Activated CD4-positive, alpha-beta T cell treated with anti-CD3 and anti-CD28 coated beads for 24 hours (primary cell): ENCODE measurements around the gene FAF1.

Experiments
- DNase-seq, 2 donors: peaks; one replicate each; pipeline ENCODE4 v3.0.0-alpha.2; 2020; ENCODE audit warnings: low read depth in 2 of 2

The FAF1 gene

DNA sequence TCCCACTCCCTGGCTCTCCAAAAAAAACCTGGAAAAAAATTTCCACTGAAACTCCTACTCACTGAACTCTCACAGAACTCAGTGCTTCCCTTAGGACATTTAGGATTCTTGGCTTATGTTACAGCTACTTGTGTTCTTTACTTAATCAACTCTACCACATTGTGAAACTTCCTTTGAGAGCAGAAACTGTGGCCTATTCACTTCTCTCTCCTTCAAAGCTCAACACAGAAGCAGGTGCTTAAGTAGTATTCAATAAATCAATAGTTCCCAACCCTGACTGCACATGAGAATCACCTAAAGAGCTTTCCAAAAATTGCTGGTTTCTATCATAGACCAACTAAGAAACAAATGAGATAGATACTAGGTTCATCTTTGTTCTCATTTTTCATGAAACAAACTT lies 468.9 kb downstream of the FAF1 start:
- DNase-seq: no peak

DNA sequence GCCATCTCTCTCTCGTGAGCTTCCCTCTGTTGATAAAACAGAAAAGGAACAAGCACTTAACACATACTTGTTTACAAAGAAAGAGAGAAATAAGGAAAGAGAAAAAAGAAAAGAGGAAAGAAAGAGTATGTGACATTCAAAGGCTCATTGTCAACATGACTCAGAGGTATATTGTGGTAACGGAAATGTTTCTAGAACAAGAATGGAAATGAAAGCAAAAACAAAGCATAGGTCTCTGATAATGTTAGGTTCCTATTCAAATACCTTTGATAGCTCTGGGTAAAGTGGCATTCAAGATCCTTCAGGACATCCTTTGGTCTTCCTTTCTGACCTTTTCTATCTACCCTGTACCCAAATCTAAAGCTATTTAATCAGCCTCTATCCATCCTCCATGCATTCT lies 469.4 kb downstream of the FAF1 start:
- no peak for DNase-seq

DNA sequence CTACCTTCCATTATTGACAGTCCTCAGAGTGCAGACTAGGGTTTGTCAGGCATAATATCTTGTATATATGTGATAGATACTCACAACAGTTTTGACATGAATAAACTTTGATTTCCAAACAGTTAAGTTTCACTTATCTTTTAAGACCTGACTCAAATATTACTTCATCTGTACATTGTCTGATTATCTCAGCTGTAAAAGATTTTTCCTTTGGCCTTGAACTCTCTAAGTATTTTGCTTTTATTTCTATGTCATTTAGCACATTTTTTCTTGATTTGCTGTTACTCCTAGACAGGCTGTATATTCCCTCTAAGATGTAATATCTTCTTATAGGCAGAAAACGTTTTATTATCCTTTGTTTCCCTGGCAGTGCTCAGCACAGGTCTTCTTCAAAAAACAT lies 471.2 kb downstream of the FAF1 start:
- DNase-seq: no peak

DNA sequence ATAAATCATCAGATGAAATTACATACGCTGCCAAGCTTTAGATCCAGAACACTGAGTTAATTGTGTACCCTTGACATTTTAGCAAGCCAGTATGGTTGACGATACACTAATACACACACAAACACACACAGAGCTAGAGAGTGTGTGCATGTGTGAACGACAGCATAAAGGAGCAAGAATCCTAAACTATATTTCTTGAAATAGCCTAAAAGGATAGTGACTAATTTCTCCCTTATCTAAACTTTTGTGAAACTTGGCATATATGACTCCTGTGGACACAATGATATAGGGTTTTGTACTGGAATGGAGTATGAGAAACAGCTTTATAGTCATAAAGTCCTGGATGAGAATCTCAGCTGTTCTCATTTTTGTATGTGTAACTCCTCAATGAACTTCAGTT lies 471.7 kb downstream of the FAF1 start:
- DNase-seq: no peak

DNA sequence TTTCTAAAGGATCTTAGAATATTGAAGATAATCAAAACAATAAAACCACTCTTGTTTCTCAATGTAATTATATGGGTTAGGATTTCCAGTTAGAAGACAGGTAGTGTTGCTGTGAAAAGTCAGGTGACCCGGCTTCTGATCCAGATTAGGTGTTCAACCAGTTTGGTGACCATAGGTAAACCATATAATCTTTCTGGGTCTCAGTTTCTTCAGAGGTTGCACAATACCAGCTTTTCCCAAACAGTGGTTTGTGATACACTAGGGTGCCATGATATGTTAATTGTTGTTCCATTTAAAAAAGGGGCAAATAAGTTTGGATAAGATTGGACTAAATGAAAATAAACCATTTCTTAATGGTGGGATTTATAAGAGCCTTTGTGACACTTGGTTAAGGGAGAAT lies 472.3 kb downstream of the FAF1 start:
- DNase-seq: no peak

DNA sequence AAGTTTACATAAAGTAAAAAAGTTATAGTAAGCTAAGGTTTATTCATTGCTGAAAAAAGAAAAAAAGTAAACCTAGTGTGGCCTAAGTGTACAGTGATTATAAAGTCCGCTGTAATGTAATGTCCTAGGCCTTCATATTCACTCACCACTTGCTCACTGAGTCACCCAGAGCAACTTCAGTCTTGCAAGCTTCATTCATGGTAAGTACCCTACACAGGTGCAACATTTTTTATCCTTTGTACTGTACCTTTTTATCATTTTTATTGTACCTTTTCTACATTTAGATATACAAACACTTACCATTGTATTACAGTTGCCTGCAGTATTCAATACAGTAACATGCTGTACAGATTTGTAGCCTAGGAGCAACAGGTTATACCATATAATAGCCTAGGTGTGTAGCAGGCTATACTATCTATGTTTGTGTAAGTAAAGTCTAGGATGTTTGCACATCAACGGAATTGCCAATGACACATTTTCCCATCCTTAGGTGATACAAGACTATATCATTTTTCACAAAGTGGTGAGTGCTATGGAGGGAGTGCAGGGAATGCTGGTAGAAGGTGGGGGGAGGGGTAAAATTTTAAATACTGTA lies 478.8 kb downstream of the FAF1 start:
- no peak for DNase-seq

DNA sequence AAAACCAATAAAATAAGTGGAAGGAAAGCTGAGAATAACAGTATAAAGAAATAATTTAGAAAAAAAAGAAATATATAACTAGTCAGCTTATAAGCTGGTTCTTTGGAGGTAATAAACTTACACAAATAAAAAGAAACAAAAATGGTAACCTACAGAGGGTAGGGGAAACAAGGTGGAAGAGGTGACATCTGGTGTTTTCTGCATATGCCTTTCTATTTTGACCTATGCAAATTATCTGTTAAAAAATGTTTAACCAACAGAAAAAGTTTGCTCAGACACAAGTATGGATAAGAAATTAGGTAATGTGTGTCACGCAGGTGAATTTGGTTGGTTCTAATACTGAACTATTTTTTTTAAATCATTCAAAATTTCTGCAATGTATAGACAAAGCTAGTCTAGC lies 483.3 kb downstream of the FAF1 start:
- DNase-seq: no peak

DNA sequence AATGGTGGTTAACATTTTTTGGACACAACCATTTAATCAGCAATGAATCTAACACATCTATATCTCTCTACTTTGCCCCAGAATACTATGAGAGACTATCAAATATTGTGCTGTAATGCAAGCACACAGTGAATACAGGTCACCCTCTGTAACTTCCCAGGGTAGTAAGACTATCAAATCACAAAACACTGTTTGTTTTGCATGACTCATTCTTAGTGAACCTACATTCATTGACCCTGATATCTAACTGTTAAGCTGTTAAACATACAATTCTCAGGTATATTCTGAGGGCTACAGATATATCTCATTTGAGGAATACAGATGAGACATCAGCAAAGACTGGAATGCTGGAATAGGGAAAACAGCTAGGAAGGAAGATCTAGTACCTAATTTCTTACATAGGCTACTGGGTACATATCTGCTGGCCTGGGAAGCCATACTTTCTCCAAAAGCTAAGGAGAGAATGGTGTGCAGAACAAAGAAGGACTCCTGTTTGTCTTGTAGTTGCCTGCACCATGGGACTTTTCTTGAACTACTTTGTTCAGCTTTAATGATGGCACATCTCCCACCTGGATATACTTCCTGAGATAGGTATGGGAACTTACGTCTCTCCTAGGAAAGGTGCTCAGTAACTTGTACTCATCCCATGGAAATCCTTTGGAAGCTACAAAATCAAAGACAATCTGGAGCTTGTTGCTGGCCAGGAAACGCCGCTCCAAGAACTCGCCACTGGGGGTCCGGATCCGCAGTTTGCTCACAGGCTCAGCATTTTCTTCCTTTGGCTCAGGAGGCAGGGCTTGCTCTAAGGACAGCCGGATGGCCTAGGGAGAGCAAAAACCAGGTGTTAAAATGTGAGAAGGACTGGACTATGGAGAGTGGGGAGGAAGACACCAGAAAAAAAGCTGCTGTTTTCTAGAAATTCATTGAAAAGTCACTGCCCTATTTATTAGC lies 484.9 kb downstream of the FAF1 start:
- DNase-seq: no peak

DNA sequence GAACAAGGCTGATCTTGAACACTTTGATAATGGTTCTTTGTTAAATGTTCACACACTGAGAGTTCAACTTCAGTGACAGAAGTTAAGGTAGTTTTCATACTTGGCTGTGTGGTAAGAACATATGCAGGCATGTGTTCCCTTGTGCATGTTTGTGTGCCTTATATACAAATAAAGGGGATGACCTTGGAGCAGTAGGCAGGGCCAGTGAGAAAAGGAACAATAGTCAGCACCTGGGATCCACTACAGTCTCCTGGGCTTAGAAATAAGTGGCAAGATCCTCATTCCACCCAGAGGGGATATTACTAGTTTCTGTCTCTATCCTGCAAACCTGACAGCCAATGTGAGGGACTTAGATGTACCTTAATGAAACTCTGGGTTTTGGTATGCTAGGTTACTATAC lies 486.6 kb downstream of the FAF1 start:
- no peak for DNase-seq

DNA sequence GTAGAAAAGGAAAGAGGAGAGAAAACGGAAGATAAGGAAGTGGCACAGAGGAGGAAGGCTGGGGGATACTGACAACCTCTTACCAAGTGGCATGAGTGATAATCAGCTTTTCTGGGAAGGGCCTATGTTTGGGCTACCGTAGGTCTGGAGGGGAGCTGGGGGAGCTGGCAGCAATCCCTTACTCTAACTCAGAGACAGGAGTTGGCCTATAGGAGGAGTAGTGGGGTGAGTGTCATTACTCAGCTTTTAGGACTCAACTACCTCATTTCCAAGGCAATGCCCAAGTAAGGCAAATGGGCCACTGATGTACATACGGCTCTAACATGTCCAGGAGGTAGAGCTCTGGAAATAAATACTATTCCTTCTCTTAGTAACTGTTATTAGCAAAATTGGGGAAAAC lies 488.1 kb downstream of the FAF1 start:
- no peak for DNase-seq

DNA sequence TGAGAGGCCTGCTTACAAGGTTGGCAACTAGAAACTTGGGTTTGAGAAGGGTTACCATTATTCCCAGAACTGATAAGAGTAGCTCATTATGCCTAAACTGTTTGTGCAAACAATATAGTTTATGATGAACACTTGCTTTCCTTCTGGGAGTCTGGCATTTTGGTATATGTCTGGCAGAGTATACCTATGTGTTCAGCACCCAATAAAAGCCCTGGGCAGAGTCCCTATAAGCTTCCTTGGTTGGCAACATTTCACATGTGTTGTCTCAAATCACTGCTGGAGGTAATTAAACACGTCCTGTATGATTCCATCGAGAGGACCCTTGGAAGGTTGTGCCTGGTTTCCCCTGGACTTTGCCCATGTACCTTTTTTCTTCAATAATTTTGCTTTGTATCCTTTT lies 497.1 kb downstream of the FAF1 start:
- DNase-seq: no peak

DNA sequence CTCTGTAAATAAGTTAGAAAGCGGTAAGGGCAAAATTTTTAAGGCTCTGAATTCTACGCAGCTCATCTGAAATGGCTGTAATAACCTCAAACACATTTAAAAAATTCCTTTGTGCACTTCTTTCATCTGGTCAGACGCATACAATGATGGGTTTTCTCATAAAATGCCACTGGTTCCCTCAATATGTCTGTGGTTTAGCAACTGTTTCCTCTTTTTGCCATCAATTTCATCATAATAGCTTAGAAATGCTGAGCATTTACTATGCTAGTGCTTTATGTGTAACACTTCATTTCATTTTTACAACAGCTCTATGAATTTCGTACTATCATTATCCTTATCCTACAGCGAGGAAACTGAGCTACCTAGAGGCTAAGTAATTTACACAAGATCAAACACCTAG lies 501.6 kb downstream of the FAF1 start:
- no peak for DNase-seq

DNA sequence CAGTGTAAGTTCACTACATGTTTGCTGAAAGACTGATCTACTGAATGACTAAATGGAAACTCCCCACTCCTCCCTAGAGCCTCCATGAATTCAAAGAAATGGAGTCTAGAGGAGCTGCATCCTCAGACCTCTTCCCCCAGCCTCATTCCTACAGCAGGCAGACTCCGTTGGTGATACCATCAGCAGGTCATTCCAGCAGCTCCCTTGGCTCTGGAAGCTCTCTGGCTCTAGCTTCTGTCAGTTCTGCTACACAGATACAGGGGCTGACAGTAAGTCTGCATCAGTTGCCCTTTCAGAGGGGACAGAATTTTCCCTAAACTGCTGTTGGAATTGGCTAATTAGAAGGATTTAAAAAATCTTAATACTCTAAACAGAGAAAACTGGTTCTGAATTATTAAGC lies 505.2 kb downstream of the FAF1 start:
- DNase-seq: no peak

DNA sequence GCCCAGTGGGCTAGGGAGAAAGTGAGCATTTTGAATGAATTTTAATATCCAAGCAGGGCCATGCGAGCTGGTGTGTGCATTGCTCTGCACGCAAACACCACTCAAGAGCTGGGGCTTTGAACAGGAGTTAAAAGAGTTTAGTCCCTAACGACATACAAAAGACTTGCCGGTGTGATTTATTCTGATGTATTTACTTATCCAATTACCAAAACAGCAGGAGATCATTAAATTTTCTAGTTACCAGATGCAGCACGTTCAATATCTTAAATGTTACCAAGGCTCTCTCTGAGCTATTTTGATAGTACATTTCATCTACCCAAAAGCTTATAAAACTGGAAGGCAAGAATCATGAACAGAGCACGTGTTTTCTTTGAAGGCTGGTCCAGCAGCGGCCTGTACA lies 506.8 kb downstream of the FAF1 start:
- no peak for DNase-seq

DNA sequence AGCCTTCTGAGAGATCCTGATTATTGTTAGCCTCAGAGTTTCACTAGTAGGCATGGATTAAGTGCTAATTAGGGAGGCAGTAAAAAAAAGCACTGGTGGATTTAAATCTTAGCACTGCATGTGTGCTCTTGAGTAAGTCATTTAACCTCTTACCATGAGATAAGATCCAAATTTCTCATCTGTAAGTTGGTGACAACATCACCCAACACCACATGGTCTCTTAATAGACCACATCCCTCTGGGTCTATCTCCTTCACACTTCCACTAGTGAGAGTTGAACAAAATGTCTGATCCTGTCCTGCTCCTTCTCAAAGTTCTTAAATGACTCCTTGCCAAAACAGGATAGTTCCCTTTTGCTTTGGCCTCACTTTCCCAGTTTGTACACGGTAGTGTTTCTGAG lies 507.4 kb downstream of the FAF1 start:
- no peak for DNase-seq

DNA sequence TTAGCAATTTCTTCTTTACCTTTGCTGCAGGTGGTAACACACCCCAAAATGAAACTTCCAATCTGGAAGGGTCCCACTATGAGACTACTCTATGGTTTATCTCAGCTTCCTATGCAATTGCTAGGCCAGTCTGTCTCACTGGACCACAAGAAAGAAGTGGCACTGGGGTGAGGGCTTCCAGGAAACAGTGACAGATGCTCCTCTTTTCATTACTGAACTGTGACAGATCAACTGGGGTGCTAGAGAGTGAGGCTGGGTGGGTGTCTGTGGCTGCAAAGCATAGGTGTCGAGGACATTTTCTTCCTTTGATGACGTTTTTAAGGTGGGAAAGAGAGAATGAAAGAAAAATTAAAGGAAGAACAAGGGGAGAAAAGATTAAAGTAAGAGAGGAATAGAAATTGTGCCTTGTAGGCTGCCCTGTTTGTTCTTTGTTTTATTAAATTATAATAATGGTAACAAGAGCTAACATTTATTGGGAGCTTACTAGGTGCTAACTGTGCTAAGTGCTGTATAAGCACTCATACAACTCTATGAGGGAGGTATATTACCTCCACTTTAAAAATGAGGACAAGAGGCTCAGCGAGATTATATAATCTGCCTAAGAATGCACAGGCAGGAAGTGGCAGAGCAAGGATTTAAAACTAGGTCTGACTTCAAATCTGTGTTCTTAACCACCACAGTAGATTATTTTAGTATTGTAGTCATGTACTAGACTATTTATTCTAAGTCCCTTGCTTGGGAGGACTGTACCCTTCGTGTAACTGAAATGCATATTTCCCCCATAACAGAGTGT lies 509.0 kb downstream of the FAF1 start:
- no peak for DNase-seq

DNA sequence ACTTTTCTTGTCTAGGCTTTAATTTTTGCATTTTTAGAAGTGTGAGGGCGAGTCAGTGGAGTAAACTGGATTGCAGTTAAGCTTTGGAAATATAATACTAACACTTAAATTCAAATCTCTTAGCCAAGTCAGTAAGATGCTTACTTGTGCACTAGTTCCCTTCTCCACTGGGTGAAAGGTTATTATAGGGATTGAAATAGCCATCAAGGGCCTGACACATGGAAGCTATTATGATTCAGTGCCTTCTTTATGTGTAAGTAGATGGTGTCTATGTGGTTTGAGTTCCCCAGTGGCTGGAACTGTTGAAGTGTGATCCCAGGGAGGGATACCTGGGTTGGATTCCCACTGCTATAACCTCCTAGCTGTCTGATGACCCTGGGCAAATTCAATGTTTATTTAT lies 512.1 kb downstream of the FAF1 start:
- DNase-seq: no peak

DNA sequence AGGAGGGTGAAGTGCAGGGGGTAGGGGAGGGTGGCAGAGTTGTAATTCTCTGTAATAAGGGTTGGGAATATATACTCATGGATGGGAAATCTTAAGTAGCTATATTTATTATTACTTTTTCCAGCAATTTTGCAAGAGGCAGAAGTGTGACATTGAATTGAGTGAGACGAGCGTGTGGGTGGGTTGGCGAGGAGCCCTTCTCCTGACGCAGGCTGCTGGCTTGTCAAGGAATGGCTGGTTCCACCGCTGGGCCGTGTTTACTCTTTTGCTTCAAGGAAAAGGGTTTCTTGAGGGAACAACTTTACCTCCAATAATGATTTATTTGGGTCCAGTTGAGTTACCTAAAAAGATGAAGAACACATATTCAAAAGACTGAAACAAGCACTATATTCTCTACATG lies 518.9 kb downstream of the FAF1 start:
- DNase-seq: no peak

DNA sequence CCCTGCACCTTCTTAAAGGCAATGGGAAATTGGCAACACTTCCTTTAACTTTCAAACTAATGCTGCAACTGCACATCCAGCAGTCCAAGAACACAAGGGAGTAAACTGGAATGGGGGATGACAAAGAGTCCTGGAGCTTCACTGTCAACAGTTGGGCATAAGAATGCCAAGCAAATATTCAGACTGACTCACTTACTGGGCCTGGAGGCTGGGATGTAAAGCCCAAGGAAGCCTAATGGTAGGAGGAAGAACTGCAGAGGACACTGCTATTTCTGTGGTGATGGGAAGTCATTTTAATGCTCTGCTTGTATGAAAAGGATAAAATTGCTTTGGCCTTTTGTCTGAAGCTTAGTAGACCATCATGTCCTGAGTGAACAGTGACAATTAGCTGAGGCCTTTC lies 521.1 kb downstream of the FAF1 start:
- DNase-seq: no peak

DNA sequence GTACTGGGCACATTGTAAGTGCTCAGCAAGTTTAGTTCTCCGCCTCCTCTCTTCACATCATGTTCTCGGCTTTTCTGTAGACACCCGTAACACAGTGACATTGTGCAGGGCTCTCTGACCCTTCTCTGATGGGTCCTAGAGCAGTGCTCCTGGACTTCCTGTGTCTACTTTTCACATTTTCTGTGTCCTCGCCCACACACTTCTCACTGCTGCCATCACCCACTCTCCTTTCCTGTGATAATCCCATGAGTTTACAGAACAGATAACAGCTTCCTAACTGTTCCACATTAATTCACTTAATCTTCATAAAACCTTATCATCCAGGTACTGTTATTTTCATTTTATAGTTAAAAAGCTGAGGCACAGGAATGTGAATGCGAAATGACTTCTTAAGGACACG lies 523.6 kb downstream of the FAF1 start:
- DNase-seq: no peak

DNA sequence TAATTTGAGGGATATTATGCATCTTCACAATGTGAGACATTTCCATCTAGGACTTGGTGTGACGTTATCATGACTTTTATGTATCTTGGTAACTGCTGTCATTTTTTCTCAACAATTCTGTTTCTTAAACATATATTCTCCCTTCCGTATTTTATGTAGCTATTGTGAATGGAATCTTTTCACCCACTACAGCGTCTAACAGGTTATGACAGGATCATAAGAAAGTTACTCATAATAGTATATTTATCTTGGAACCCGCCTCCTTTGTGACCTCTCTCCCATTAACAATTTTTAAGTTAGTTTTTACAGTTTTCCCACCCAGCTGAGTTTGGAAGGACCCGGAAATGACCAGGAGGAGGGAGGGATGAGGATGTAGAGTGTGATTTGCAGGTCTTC lies 530.1 kb downstream of the FAF1 start:
- DNase-seq: no peak

DNA sequence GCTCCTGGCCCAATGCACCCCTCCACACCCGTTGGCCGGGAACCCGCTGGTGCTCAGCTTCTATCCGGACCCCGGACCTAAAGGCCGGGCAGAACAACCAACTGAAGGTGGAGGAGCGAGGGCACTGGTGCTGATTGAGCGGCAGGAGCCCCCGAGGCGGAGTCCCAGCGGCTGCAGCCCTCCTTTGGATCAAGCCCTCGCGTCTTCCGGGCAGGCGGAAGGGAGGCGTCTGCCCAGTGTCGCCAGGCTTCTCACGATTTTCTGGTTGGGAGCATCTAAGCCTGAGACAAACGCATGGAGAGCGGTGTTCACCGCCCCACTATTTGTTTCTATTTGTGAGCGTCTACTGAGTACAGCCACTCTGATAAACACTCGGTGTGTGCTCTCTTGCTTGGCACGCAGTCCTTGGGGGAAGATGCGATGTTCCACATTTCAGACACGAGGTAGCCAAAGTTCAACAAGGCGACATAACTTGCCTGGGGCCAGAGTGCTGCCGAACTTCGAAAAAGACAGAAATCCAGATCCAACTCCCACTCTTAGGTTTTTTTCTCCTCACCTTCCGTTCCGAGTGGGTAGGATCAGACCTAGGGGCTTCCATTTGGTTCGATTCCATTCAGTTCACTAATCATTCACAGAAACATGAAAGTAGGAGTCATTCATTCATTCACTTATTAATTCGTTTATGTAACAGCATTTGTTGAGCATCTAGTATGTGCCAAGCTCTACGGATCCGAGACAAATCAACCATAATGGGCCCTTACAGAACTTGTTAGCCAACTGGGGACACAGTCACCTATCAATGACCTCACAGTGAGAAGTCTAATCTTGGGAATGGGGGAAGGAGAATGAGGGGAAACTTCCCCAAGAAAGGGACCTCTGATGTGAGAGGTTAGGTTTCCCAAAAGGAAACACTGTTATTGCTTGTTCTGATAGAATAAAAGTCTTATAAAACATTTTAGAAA lies 532.0 kb downstream of the FAF1 start:
- DNase-seq: no peak
